WTC11 (cell line): ENCODE data around the gene RAPGEF5. TPM values are rescaled to one million over a fixed set of nuclear protein-coding genes. Genes with fewer than 3 reads are reported as not detected.

Experiments
- ATAC-seq: fragments of 200-7000 bp; cut with Tn5 transposase; 2 replicates; pipeline ENCODE4 v1.10.0; 2021; ENCODE audit warnings: mild to moderate bottlenecking, moderate library complexity
- CTCF ChIA-PET: fragments of 300-600 bp; sonication (Branson Sonifier 250); formaldehyde crosslinking; loops from one replicate; lab custom pipeline; 2021; ENCODE audit warnings: antibody characterized with exemption; lab: Charles Lee
- POLR2A ChIA-PET: fragments of 350-600 bp; sonication (Branson Sonifier 250); formaldehyde crosslinking; loops from one replicate; lab custom pipeline; 2021; ENCODE audit warnings: antibody characterized with exemption; lab: Charles Lee
- DNase-seq: peaks from one replicate; pipeline ENCODE4 v3.0.0; 2021; ENCODE audit warnings: low spot score
- H3K27ac Mint-ChIP-seq: 2 replicates; pipeline ENCODE4 v1.8.0; 2021; ENCODE audit warnings: mixed read lengths
- H3K27me3 Mint-ChIP-seq: 2 replicates; pipeline ENCODE4 v1.8.0; 2021; ENCODE audit warnings: low read depth, mild to moderate bottlenecking, moderate library complexity, mixed read lengths
- H3K36me3 Mint-ChIP-seq: 2 replicates; pipeline ENCODE4 v1.8.0; 2021; ENCODE audit warnings: mixed read lengths
- H3K4me1 Mint-ChIP-seq: 2 replicates; pipeline ENCODE4 v1.8.0; 2022; ENCODE audit warnings: mixed read lengths
- H3K4me3 Mint-ChIP-seq: 2 replicates; pipeline ENCODE4 v1.8.0; 2021; ENCODE audit warnings: mild to moderate bottlenecking, moderate library complexity, mixed read lengths
- H3K9me3 Mint-ChIP-seq: 2 replicates; pipeline ENCODE4 v1.8.0; 2021; ENCODE audit warnings: mixed read lengths
- CBFB ChIP-seq: sonication (generic); formaldehyde crosslinking; IDR thresholded peaks from 2 replicates; pipeline ENCODE4 v1.8.1; 2022; ENCODE audit warnings: mild to moderate bottlenecking, low read depth, missing genetic modification reagents
- CREB1 ChIP-seq: sonication (generic); formaldehyde crosslinking; IDR thresholded peaks from 2 replicates; pipeline ENCODE4 v1.8.0; 2023; ENCODE audit warnings: mild to moderate bottlenecking, missing genetic modification reagents
- ELF4 ChIP-seq: sonication (generic); formaldehyde crosslinking; IDR thresholded peaks from 2 replicates; pipeline ENCODE4 v1.8.1; 2022; ENCODE audit warnings: low read depth, mild to moderate bottlenecking, moderate library complexity, missing genetic modification reagents
- ESRRA ChIP-seq: sonication (generic); formaldehyde crosslinking; IDR thresholded peaks from 2 replicates; pipeline ENCODE4 v1.8.1; 2022; ENCODE audit warnings: mild to moderate bottlenecking, missing genetic modification reagents, borderline replicate concordance
- FOXJ3 ChIP-seq: sonication (generic); formaldehyde crosslinking; IDR thresholded peaks from 2 replicates; pipeline ENCODE4 v1.9.0; 2021; ENCODE audit warnings: missing genetic modification reagents, mild to moderate bottlenecking, borderline replicate concordance
- FOXK1 ChIP-seq: sonication (generic); formaldehyde crosslinking; IDR thresholded peaks from 2 replicates; pipeline ENCODE4 v1.8.0; 2022; ENCODE audit warnings: mild to moderate bottlenecking, moderate library complexity, missing genetic modification reagents
- FOXP1 ChIP-seq: sonication (generic); formaldehyde crosslinking; IDR thresholded peaks from 2 replicates; pipeline ENCODE4 v1.8.0; 2022; ENCODE audit warnings: missing genetic modification reagents, mild to moderate bottlenecking, moderate library complexity, borderline replicate concordance
- MXD4 ChIP-seq: fragments of 250-450 bp; sonication (Bioruptor Pico); IDR thresholded peaks from 2 replicates; pipeline ENCODE4 v1.8.0; 2021; ENCODE audit warnings: mild to moderate bottlenecking, moderate library complexity, borderline replicate concordance
- NFATC4 ChIP-seq: fragments of 250-450 bp; sonication (Bioruptor Pico); IDR thresholded peaks from 2 replicates; pipeline ENCODE4 v1.9.0; 2021; ENCODE audit warnings: mild to moderate bottlenecking
- NFE2L1 ChIP-seq: sonication (generic); formaldehyde crosslinking; IDR thresholded peaks from 2 replicates; pipeline ENCODE4 v1.8.1; 2023; ENCODE audit warnings: missing genetic modification reagents
- NR3C1 ChIP-seq: sonication (generic); formaldehyde crosslinking; conservative IDR thresholded peaks from 2 replicates; pipeline ENCODE4 v1.8.1; 2023; ENCODE audit warnings: low read depth, mild to moderate bottlenecking, missing genetic modification reagents
- RORB ChIP-seq: fragments of 250-450 bp; sonication (Bioruptor Pico); IDR thresholded peaks from 2 replicates; pipeline ENCODE4 v1.9.0; 2021; ENCODE audit warnings: mild to moderate bottlenecking
- SP1 ChIP-seq: sonication (generic); formaldehyde crosslinking; conservative IDR thresholded peaks from 2 replicates; pipeline ENCODE4 v1.8.1; 2022; ENCODE audit warnings: missing genetic modification reagents
- TCF7 ChIP-seq: sonication (generic); formaldehyde crosslinking; IDR thresholded peaks from 2 replicates; pipeline ENCODE4 v1.8.0; 2022; ENCODE audit warnings: mild to moderate bottlenecking, low read depth, missing genetic modification reagents, moderate library complexity
- TEAD4 ChIP-seq: sonication (generic); formaldehyde crosslinking; IDR thresholded peaks from 2 replicates; pipeline ENCODE4 v1.8.0; 2022; ENCODE audit warnings: mild to moderate bottlenecking, missing genetic modification reagents
- ZNF263 ChIP-seq: sonication (generic); formaldehyde crosslinking; IDR thresholded peaks from 2 replicates; pipeline ENCODE4 v1.8.1; 2022; ENCODE audit warnings: low read depth, mild to moderate bottlenecking, moderate library complexity, missing genetic modification reagents
- ZNF396 ChIP-seq: fragments of 250-450 bp; sonication (Bioruptor Pico); IDR thresholded peaks from 2 replicates; pipeline ENCODE4 v1.8.0; 2021; ENCODE audit warnings: mild to moderate bottlenecking, moderate library complexity, borderline replicate concordance
- total RNA-seq: library from RNA; stranded (reverse); gene quantifications from 3 replicates; pipeline ENCODE4 v1.2.3, GENCODE V29; 2021
- TF ChIP-seq, protein P1 (sequence below): sonication (generic); formaldehyde crosslinking; IDR thresholded peaks from 2 replicates; pipeline ENCODE4 v1.8.1; 2022; ENCODE audit warnings: low read depth, missing genetic modification reagents, borderline replicate concordance
- TF ChIP-seq, protein P2 (sequence below): fragments of 250-450 bp; sonication (Bioruptor Pico); conservative IDR thresholded peaks from 2 replicates; pipeline ENCODE4 v1.9.0; 2021; ENCODE audit warnings: mild to moderate bottlenecking
- TF ChIP-seq, protein P3 (sequence below): sonication (generic); formaldehyde crosslinking; IDR thresholded peaks from 2 replicates; pipeline ENCODE4 v1.8.1; 2022; ENCODE audit warnings: missing genetic modification reagents, borderline replicate concordance
- TF ChIP-seq, protein P4 (sequence below): sonication (generic); formaldehyde crosslinking; IDR thresholded peaks from 2 replicates; pipeline ENCODE4 v1.8.0; 2022; ENCODE audit warnings: mild to moderate bottlenecking, missing genetic modification reagents

Gene RAPGEF5
- total RNA-seq, 1 experiment from 2014 or later = 12.3 TPM

DNA sequence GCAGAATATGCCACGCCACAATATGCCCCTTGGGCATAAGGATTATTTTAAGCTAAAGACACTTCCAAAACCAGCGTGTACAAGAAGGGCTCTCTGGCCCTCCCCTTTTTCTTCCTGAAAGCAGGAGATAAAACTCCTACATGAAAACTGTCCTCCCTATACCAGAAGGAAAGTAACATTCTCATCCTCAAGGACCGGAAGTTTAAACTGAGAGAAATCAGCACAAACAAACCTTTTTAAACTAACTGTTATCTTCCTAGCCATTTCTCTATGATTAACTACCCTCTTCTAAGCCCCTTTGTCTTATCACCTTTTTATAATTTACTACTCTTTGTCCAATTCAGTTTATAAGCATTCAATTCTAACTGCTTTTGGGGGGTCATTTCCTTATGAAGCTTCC lies 16.4 kb upstream of the RAPGEF5 start (continued):
- TF ChIP-seq NFATC4 (CRISPR knock-in tag) = no peak
- no peak for TF ChIP-seq NFE2L1
- no peak for TF ChIP-seq ZNF263
- no peak for TF ChIP-seq RORB (CRISPR knock-in tag)
- no peak for TF ChIP-seq TCF7
- TF ChIP-seq, protein P1, sequence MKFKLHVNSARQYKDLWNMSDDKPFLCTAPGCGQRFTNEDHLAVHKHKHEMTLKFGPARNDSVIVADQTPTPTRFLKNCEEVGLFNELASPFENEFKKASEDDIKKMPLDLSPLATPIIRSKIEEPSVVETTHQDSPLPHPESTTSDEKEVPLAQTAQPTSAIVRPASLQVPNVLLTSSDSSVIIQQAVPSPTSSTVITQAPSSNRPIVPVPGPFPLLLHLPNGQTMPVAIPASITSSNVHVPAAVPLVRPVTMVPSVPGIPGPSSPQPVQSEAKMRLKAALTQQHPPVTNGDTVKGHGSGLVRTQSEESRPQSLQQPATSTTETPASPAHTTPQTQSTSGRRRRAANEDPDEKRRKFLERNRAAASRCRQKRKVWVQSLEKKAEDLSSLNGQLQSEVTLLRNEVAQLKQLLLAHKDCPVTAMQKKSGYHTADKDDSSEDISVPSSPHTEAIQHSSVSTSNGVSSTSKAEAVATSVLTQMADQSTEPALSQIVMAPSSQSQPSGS = no peak
- no peak for TF ChIP-seq CBFB (CRISPR knock-in tag)

DNA sequence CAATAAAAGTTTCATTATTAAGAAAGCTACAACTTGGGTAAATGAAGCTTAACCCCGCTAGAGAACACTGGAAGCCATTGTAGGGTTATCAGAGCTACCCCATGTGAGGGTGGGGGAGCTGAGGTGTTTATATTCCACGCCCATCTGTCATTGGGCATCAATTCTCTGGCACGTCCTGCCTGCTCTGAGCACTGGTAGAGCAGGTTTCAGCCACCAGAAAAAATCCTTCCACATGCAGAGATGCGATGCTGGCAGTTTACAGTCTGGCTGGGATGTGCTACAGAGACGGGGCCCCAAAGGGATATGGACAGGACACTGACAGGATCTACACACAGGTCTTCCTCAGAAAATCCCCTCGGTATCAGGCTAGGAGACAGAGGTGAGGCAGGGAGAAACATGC lies 15.9 kb upstream of the RAPGEF5 start:
- peaks cover 3% of the 10 kb centered on the region for H3K4me1 Mint-ChIP-seq
- H3K27me3 Mint-ChIP-seq = no peaks in the 10 kb centered on the region
- H3K9me3 Mint-ChIP-seq = no peaks in the 10 kb centered on the region
- H3K36me3 Mint-ChIP-seq = no peaks in the 10 kb centered on the region
- POLR2A ChIA-PET = no interaction called here
- H3K4me3 Mint-ChIP-seq = no peak overlapping the region
- H3K27ac Mint-ChIP-seq = no peak overlapping the region
- DNase-seq (no peak), ATAC-seq (no peak)
- CTCF ChIA-PET = interaction anchor here (0.5 kb wide), 1 partner anchor 27 kb away, joined by 3 read pairs; no protein-coding TSS in a partner anchor
- no peak for TF ChIP-seq NR3C1
- no peak for TF ChIP-seq ESRRA (CRISPR knock-in tag)
- TF ChIP-seq, protein P2, sequence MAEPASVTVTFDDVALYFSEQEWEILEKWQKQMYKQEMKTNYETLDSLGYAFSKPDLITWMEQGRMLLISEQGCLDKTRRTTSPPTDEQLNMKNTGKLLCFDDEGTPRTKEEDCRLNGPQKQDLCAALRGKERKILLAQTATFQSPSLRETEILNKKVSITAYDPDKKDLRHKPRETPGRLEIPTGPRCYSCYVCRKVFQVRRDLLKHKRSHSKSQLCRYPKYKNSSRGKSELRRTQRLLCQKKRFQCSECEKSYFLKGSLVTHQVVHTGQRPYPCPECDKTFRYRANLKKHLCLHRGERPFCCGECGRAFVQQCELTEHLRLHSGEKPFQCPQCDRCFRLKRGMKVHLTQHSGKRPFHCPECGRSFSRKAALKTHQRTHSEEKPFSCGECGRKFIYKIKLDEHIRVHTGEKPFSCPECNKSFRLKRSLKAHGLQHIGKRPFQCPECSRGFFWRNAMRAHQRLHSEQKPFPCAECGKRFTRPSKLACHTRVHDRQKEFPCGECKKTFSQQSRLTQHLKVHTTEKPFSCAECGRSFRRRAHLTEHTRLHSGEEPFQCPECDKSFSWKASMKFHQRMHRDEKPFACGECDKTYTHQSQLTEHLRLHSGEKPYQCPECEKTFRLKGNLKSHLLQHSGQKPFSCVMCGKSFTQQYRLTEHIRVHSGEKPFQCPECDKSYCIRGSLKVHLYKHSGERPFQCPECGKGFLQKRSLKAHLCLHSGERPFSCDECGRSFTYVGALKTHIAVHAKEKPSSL (CRISPR knock-in tag) = no peak
- no peak for TF ChIP-seq FOXJ3 (CRISPR knock-in tag)
- no peak for TF ChIP-seq SP1 (CRISPR knock-in tag)

DNA sequence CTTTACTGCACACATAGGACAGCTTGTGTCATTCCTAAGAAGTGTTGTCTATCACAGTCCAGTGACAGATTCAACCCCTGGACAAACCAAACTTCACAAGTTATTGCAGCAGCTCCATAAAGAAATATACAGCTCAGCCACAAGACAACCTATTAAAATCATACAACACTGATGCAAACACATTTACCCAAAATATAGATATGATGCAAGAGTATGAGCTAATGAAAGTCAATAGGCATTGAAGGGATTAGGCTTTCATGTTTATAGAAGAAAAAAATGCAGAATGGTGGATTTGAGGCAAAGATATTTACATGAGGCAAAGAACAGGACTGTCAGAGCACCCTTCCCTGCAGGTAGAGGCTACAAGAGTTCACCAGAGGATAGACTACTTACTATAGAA lies 14.9 kb upstream of the RAPGEF5 start:
- ATAC-seq = no peak
- Mint-ChIP-seq H3K27ac (no peak overlapping the region), H3K4me1 (peaks cover 3% of the 10 kb centered on the region), H3K9me3 (no peaks in the 10 kb centered on the region), H3K4me3 (no peak overlapping the region), H3K27me3 (no peaks in the 10 kb centered on the region), H3K36me3 (no peaks in the 10 kb centered on the region)
- ChIA-PET CTCF (no interaction called here), POLR2A (no interaction called here)
- no peak for DNase-seq
- TF ChIP-seq ELF4 (no peak), FOXP1 (CRISPR knock-in tag) (no peak), MXD4 (CRISPR knock-in tag) (no peak), FOXK1 (no peak), ZNF396 (CRISPR knock-in tag) (no peak)
- TF ChIP-seq, protein P3, sequence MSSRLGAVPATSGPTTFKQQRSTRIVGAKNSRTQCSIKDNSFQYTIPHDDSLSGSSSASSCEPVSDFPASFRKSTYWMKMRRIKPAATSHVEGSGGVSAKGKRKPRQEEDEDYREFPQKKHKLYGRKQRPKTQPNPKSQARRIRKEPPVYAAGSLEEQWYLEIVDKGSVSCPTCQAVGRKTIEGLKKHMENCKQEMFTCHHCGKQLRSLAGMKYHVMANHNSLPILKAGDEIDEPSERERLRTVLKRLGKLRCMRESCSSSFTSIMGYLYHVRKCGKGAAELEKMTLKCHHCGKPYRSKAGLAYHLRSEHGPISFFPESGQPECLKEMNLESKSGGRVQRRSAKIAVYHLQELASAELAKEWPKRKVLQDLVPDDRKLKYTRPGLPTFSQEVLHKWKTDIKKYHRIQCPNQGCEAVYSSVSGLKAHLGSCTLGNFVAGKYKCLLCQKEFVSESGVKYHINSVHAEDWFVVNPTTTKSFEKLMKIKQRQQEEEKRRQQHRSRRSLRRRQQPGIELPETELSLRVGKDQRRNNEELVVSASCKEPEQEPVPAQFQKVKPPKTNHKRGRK = no peak

DNA sequence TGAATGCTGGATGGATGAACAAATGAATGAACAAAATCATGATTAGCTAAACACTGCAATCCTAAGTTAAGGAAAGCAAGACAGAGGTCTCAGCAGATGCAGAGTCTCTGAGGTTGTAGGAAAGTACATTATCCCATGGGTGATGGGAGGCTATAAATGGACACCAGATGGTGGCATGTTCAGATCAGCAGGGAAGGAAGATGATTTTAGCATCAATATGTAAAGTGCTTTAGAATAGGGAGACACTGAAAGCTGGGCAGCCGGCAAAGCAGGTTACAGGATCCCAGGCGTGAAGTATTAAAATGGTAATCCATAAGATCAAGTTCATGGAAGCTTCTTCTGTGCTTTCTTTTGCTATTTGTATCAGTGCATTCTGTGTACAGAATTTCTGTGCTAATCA lies 7.9 kb upstream of the RAPGEF5 start:
- Mint-ChIP-seq H3K27ac (no peak overlapping the region), H3K27me3 (peaks cover 2% of the 10 kb centered on the region; the same call in 1 of the 2 replicates)

More for the DNA sequence above, 7.9 kb upstream of the RAPGEF5 start:
- H3K9me3 Mint-ChIP-seq = no peaks in the 10 kb centered on the region
- TF ChIP-seq ZNF396 (CRISPR knock-in tag) (no peak), CREB1 (CRISPR knock-in tag) (no peak), TEAD4 (CRISPR knock-in tag) (no peak)
- TF ChIP-seq, protein P4, sequence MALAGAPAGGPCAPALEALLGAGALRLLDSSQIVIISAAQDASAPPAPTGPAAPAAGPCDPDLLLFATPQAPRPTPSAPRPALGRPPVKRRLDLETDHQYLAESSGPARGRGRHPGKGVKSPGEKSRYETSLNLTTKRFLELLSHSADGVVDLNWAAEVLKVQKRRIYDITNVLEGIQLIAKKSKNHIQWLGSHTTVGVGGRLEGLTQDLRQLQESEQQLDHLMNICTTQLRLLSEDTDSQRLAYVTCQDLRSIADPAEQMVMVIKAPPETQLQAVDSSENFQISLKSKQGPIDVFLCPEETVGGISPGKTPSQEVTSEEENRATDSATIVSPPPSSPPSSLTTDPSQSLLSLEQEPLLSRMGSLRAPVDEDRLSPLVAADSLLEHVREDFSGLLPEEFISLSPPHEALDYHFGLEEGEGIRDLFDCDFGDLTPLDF (CRISPR knock-in tag) = no peak
- TF ChIP-seq, all 79 proteins: peak for 0
- ATAC-seq (no peak), DNase-seq (no peak)
- Mint-ChIP-seq H3K36me3 (no peaks in the 10 kb centered on the region), H3K4me3 (no peak overlapping the region), H3K4me1 (peaks cover 3% of the 10 kb centered on the region)
- CTCF ChIA-PET = interaction anchor here (0.9 to 2.0 kb wide), 3 partner anchors 9 to 255 kb away, joined by 3 to 6 read pairs (median 5); no protein-coding TSS in a partner anchor
- POLR2A ChIA-PET = no interaction called here
